Breast epithelium (tissue), 3 donors: ENCODE measurements around the gene RETREG3.

ENCODE experiments used
- POLR2A ChIP-seq: fragments of 450-650 bp; IDR thresholded peaks from one replicate; pipeline ENCODE4 v1.6.1; 2016; ENCODE audit warnings: antibody characterized with exemption, mild to moderate bottlenecking, moderate library complexity
- POLR2AphosphoS5 ChIP-seq, 3 donors: sonication (generic); formaldehyde crosslinking; IDR thresholded peaks; one replicate each; pipeline ENCODE4 v1.6.1; 2017; ENCODE audit warnings: antibody characterized with exemption in 3 of 3
- TF ChIP-seq, protein P1 (sequence below), 3 donors: fragments of 450-650 bp; IDR thresholded peaks; one replicate each; pipeline ENCODE4 v1.5.1; 2016 to 2017; ENCODE audit warnings: antibody characterized with exemption in 3 of 3, mild to moderate bottlenecking in 3 of 3, moderate library complexity in 3 of 3

DNA sequence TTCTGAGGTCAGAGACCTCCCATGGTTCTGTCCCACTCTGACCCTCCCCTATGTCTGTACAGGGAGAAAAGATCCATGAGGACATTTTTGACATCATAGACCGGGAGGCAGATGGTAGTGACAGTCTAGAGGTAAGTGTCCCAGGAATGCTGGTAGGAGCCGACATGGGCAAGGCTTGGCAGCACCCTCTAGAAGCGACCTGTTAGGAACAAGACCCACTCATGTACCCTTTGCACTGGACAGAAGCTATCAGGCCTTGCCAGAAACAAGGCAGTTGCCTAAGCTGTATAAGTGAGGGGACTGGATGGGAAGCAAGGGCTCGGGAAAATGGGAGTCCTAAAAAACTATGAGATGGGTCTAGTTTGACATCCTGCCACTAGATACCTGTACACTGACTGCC lies 2.8 kb upstream of the RETREG3 start:
- TF ChIP-seq POLR2AphosphoS5 (IDR thresholded peaks at IDR 0.05): no peak
- TF ChIP-seq, protein P1, sequence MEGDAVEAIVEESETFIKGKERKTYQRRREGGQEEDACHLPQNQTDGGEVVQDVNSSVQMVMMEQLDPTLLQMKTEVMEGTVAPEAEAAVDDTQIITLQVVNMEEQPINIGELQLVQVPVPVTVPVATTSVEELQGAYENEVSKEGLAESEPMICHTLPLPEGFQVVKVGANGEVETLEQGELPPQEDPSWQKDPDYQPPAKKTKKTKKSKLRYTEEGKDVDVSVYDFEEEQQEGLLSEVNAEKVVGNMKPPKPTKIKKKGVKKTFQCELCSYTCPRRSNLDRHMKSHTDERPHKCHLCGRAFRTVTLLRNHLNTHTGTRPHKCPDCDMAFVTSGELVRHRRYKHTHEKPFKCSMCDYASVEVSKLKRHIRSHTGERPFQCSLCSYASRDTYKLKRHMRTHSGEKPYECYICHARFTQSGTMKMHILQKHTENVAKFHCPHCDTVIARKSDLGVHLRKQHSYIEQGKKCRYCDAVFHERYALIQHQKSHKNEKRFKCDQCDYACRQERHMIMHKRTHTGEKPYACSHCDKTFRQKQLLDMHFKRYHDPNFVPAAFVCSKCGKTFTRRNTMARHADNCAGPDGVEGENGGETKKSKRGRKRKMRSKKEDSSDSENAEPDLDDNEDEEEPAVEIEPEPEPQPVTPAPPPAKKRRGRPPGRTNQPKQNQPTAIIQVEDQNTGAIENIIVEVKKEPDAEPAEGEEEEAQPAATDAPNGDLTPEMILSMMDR (IDR thresholded peaks at IDR 0.05): no peak
- TF ChIP-seq POLR2A: no peak
